Middle frontal gyrus (tissue), 1 donor: ENCODE data around the gene XDH.

Experiments
- DNase-seq: peaks from one replicate; pipeline ENCODE4 v3.0.0-alpha.2; 2015; ENCODE audit warnings: low spot score; ENCODE audit errors: extremely low spot score

XDH gene

GRCh38 chr2:31366733-31367132, 47.8 kb downstream of the XDH start:
- no peak for DNase-seq

- DNase-seq = no peak
Observed at GRCh38 chr2:31365834-31366505, 48.6 kb downstream of the XDH start.

DNA sequence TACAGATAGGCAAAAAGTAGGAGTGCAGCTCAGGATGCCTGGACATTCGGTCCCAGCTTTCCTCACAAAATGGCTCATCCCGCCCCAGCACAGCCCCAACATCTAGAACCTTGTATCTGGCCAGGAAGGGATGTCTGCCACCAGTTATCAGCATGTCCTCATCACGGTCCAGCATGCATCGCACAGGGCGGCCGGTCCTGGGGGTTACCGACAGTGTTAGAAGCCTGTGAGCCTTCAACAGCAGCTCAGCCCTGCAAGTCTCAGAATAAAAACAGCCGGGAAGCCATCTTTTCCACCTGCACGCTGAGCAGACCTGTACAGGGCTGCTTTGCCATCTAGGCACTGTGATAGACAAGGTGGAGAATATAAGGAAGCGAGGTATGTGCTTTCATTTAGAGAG, 49.2 kb downstream of the XDH start:
- DNase-seq = no peak

GRCh38 chr2:31363956-31364750, 50.4 kb downstream of the XDH start:
- no peak for DNase-seq

- no peak for DNase-seq
Observed at GRCh38 chr2:31362581-31362980, 52.0 kb downstream of the XDH start.

GRCh38 chr2:31359229-31359628, 55.3 kb downstream of the XDH start:
- no peak for DNase-seq

- DNase-seq = no peak
Observed at GRCh38 chr2:31354837-31355236, 59.7 kb downstream of the XDH start.

DNA sequence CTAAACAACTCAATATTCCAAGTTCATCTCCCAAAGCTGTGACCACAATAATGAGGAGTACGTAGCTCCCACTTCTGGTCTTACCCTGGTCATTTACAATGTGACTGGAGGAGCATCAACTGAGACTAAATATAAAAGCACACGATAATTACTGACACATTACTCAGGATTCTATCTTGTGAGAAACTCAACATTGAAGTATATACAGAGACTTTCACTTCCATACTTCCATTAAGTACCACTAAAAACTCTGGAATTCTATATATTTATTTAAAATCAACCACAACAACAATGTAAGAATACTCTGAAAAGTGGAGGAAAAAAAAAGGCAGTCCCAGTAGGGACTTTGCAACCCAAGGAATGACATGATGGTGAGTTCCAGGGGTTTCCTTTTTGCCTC, 61.4 kb downstream of the XDH start:
- no peak for DNase-seq

- DNase-seq = no peak
Observed at GRCh38 chr2:31349684-31350083, 64.9 kb downstream of the XDH start.

DNA sequence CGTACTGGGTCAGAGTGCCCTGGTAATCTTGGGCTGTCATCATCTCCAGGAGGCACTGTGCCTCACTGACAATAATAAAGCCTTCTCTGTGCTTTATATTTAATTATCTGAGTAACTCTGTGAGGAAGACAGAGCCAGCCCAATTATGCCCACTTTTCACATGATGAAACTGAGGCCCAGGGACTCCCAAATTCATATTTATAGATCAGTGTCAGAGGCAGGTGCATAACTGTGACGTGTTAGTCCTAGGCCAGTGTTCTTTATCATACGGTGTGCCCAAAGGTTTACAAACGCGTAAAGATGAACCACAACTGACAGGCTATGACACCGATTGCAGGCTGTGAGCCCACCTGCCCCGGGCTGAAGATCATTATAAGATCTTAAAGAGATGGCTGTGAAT, 65.4 kb downstream of the XDH start:
- no peak for DNase-seq

DNA sequence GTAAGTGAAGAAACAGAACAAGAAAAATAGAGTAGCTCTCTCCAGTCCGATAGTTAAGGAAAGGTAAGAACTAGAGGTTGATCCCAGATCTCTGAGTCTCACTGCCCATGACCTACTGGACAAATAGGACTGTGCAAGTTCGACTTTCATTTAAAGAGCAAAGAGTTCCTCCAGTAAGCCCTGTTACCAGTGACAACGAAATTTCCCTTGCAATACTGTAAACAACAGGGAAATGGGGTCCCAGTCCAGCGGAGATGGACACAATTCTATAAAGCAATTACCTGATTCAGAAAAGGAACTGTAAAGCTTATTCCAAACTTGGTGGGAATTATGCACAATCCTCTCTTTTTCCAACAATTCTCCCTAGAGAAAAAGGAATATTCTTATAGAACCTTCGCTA, 65.9 kb downstream of the XDH start:
- DNase-seq = no peak

DNA sequence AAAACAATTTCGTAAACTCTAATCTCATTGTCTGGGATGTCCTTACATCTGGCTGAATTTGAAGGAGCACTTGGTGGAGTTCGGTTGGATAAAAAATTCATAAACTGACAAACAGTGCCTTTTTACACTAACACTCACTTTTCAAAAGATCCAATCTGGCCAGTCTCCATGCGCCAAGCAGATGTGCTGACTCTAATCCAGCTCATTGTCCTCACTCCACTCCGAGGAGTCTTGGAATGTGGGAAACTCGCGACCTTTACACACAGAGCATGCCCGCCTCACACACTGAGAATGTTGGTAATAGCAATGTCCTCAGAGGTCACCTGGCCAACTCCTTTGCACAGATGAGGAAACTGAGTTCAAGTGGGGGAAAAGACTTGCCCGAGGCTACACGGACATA, 66.8 kb downstream of the XDH start:
- DNase-seq = no peak

DNA sequence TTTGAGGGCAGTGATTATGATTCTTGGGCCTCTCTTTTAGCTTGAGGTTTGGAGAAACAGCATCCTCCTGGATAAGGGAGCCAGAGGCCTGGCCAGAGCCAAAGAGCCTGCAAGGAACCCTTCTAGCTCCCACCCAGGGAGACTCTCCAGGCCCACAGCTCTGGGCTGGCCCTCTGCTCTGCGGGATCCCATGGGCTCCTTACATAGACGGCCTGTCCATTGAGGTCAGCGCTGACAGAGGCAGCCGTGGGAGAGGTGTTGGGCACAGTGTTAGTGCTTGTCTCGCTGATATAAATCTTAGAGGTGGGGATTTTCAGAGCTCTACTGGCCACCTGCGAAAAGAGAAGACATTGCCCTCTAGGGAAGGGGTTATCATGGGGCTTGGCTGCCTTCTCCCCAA, 67.2 kb downstream of the XDH start:
- DNase-seq = no peak

DNA sequence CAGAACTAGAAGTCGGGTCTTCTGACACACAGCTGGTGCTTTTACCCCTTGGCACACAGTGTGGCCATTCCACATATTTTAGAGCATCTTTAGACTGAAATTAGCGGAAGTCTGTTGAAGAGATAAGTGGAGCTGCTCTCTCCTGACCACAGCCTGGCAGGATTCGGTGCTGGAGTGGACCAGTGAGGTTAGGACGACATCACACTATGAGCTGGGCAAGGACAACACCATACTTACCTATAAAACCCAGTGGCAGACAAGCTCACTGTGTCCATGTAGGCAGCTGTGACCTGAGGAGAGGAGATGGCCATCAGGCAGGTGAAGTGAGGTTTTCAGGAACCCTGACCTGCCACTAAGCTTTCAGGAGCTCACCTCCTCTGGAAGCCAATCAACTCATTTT, 70.1 kb downstream of the XDH start:
- no peak for DNase-seq

- no peak for DNase-seq
Observed at GRCh38 chr2:31341351-31341750, 73.2 kb downstream of the XDH start.

GRCh38 chr2:31339696-31340095, 74.8 kb downstream of the XDH start:
- no peak for DNase-seq

DNA sequence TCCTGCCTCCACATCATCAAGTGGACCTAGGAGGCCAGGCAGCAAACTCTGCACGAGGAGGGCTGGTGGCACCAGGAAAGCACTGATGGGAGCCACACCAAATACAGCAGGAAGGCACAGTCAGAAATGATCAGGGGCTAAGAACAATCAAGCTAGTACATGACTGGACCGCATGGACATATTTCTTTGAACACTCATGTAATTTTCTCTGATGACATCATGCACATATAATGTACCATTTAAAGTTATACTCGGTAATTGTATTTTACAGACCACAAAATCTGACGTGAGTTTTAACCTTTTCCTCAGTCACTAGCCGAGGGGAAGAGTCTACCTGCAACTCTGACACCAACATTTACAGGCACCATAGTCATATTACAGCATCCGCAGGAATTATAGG, 76.7 kb downstream of the XDH start:
- DNase-seq = no peak

- DNase-seq = no peak
Observed at GRCh38 chr2:31337197-31337596, 77.3 kb downstream of the XDH start.

DNA sequence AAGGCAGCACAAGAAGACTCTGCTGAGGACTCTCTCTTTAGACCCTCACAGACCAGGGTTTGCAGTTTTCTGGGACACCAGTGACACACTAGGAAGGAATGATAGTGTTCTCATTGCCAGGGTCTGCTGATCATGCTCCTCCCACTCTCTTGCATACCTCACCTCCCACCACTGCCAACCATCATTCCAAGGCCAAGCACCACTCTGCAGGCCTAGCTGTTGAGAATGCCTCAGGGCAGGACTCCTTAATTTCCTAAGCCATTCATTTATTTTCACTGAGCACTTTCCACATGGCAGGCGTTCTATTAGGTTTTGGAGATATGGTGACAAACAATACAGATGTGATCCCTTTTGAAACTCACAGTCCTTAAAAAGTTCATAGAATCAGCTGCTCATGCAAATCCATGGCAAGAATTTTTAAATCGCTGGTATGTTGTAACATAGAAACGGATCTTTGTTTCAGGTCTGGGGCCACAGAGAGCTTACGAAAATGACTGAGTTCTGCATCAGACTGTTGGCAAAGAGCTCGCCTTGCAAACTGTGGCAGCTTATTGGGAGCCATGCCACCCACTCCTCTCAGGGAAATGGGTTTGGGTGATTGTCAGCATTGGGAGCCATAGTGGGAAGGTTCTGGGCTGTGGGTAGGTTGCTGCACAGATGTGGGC, 78.5 kb downstream of the XDH start:
- DNase-seq = no peak

- DNase-seq = no peak
Observed at GRCh38 chr2:31334311-31335026, 80.1 kb downstream of the XDH start.

- DNase-seq = peak; percentile 77
Observed at GRCh38 chr2:31333527-31334183, 80.9 kb downstream of the XDH start.
